NCI-H2029 treated with DMSO at 0.1 percent for 48 hours (cell line): ENCODE measurements around the gene GFRA3.

Experiments used
- DNase-seq: peaks from one replicate; lab custom pipeline; 2025; lab: John Stamatoyannopoulos, UW

Gene GFRA3

DNA sequence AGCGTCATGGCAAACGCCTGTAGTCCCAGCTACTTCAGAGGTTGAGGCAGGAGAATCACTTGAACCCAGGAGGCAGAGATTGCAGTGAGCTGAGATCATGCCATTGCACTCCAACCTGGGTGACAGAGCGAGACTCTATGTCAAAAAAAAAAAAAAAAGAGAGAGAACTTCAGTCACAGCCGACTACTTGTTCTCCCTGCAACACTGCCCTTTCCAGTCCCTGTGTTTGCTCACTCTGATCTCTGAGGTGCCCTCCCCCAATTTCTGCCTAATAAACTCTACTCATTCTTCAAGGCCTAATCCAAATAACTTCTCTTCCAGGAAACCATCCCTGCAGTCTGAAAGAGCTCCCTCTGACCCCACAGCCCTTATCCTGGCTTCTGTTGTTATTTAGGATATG, 28.1 kb downstream of the GFRA3 start:
- DNase-seq, result no peak

DNA sequence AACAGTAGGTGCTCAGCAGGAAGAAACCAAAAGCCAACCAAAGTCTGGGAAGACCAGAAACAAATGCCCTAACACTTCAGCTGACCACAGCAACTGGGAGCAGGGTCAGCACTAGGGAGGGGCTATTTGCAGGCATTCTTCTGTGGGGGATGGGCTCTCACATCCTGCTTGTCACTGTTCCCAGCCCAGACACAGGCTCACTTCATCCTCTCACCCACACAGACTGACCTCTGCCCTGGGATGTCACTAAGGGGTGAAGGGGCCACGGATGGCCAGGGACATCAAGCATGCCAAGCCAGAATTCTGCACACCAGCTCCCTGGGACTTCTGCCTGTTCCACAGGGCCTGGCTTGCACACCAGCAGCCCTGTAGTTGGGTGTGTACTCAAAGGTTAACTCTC, 28.7 kb downstream of the GFRA3 start:
- DNase-seq, result no peak

DNA sequence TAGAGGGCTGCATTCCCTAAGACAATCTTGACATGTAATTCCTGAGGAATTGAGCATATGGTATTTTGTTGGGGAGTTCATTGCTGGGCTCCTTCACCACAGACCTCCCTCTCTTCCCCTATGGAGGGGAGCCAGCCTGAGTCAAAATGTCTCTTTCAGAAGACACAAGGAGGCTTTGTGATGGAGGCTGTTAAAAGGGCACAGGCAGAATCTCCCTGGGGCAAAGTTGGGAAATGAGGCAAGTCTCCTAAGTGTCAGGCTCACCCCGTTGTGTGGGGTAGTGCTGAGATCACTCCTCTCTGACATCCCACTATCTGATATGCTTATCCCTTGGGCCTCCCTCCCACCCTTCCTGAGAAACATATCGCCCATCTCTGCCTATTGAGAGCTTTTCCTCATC, 30.6 kb downstream of the GFRA3 start:
- no peak for DNase-seq

DNA sequence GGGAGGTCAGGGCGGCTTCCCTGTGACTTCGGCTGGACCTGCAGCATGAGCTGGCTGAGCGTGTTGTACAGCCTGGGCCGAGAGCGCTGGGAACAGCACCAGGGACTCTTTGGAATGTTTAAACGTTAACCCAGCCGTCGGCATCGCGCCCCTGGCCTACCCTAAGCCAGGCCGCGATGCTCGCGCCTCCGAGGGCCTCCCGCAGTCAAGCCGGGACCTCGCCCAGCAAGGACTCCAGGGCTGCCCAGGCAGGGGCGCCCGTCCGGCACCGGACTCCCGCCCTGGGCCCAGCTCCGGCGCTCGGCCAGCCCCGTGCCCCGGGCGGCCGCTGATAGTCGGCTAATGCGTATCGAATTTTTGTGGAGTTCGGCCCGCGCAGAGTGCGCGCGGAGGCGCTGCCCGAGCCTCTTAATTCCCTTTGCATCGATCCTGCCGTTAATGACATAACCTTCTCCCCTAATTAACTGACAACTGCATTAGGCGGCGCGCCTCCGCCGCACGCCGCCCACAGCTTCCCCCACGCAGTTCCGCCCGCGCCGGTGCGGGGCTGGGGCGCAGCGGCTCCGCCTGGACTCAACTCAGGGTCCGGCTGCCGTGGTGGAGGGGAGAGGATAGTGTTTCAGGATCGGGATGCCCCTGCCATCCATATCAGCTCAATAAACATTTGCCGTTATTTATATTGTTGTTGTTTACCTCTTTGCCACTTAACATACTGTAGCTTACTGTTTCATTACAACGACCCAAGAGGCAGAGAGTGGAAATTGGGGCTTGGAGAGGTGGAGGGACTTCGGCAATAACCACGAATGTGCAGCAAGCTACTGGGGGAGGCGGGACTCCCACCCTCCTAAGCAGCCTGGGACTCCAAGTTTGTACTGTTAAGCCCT, 32.5 kb downstream of the GFRA3 start:
- no peak for DNase-seq

DNA sequence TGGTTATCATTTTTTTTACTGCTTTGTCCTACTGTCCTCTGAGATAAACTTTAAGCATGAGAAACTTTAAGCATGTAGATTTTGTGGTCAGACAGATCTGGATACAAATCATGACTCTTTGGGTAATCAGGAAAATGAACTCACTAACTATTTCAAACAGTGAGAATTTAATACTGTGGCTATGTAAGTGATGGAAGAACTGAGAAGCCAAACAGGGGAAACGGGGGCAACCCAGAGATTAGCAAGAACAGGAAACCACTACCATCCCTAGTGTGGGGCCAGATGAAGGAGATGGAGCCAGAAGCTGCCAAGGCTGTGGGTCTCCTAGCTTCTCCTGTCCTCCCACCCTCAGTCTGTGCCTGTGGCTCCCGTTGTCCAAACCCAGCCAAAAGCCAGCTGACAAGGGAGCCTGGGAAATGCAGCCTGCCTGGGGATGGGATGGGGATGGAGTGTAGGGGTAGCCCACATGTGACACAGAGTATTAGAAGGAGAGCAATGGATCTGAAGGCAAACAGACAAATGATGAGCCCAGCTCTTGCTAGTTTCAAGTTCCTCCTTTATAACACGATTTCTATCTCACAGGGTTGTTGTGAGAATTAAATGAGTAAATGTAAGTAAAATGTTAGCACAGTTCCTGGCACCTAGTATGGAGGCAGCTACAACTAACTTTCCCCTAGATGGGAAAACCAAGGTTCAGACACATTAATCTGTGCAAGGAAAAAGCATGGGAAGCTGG, 33.6 kb downstream of the GFRA3 start:
- DNase-seq, result no peak

DNA sequence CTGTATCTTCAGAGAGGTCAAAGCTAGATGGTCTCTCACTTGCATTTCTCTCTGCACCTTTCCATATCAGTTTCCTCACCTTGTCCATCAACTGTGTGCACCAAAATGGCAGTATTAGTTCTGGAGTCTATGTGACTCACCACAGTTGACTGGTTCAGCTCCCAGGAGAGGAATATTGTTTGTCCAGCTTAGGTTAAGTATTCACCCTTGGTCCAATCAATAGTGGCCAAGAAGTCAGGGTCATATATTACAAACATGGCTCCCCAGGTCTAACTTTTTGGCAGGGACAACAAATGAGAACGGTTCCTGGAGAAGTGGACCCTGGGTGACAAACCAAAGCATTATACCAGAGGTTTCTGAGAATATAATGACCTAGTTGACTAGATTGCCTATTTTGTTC, 36.4 kb downstream of the GFRA3 start:
- DNase-seq, result no peak

DNA sequence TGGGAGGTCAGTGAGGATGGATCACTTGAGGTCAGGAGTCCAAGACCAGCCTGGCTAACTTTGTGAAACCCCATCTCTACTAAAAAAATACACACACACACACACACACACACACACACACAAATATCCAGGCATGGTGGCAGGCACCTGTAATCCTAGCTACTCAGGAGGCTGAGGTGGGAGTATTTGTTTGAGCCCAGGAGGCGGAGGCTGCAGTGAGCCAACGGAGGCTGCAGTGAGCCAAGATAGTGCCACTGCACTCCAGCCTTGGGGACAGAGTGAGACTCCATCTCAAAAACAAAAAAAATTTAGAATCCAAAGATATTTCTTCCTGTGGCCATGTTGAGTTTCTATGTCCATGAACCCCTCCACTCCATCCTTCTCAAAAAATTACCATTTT, 39.8 kb downstream of the GFRA3 start:
- DNase-seq, result no peak

DNA sequence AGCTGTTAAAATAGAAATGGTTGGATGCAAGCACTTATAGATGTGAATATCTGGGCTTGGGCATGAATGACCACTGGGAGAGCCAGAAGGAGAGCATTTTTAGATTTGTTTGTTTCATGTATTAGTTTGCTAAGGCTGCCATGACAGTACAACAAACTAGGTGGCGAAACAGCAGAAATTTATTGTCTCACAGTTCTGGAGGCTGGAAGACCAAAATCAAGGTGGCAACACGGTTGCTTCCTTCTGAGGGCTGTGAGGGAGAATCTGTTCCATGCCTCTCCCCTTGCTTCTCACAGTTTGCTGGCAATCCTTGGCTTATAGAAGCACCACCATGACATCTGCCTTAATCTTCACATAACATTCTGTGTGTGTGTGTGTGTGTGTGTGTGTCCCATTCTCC, 41.1 kb downstream of the GFRA3 start:
- no peak for DNase-seq

DNA sequence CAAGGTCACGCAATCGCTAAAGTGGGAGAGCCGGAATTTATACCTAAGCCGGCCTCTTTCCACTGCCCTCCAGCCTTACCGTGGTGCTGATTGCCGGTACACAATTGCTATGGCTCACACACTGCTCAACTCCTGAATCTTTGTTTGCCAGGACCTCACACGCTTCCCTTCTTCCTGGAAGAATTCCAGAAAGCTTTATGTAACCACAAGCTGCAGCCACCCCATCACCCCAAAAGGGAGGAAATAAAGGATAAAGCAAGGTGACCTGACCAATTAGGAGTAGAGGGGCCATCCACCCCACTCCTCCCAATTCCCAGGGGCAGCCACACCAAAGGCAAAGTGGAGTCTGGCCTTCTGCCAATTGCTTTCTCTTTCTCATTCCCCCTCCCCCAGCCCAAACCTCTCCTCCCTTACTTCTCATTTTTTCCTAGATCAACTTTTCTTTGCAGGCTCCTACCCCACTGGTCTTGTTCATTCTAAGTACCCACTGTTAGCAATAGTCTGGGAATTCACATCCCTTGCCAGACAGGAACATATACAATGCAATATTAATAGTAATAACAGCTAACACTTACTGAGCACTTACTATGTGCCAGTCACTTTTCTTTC, 43.3 kb downstream of the GFRA3 start:
- peak; percentile 43 for DNase-seq

DNA sequence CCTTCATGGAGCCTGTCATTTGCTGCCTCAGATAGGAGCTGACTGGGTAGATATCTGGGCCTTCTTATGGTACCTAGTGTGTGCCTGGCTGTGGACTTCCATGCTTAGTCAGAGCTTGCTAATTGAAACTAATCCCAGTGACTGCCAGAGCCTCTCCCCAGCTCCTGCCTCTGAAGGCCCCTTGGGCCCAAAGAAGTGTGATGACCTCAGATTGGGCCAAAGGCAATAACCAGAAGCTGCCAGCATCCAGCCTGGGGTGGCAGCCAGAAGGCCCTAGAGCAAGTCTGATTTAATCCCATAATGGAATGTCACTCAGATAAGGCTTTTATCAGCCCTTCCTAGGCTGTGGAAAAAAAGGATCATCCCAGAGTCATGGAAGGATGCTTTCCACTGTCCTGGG, 44.2 kb downstream of the GFRA3 start:
- DNase-seq, result no peak

DNA sequence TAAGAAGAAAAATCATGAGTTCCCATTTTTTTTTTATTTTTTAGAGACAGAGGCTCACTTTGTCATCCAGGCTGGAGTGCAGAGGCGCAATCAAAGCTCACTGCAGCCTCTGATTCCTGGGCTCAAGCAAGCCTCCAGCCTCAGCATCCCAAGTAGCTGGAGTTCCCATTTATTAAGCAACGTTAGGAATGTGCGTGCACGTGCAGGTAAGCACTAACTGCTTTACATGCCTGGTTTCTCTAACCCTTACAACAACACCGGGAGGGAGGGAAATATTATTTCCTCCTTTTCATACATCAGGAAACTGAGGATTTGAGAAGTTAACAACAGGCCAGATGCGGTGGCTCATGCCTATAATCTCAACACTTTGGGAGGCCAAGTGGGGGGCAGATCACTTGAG, 45.0 kb downstream of the GFRA3 start:
- DNase-seq, result no peak

DNA sequence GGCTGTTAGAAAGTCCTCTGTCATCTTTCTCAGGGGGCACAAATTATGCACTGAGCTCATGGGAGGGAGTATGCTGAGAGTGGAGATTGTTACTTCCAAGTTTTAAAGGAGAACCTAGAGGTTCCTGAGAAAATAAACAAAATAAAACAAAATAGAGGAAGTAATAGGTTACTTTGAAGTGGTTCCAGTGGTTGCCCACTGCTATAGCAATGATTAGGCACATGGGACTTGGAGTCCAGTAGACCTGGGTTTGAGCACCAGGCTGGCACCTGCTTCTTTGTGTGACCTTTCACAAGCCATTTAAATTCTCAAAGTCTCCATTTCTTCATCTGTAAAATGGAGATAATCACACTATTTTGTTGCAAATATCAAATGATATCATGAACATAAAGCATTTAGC, 47.5 kb downstream of the GFRA3 start:
- no peak for DNase-seq

DNA sequence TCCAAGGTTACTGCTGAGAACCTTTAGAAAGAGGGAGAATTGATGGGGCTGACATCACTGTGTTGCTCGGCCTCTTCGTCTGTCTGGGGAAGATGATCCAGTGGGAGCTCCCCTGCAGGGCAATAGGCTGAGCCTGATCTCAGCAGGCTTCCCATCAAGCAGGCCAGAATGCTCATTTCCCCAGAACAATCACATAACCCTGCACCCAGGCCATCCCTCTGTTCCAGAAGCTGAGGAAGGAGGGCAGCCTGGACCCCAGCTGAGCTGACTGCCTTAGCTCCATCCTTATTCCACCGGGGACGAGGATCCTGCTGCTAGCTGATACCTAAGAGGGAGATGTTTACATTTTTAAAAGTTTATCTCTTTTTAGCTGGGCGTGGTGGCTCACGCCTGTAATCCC, 49.7 kb downstream of the GFRA3 start:
- no peak for DNase-seq

DNA sequence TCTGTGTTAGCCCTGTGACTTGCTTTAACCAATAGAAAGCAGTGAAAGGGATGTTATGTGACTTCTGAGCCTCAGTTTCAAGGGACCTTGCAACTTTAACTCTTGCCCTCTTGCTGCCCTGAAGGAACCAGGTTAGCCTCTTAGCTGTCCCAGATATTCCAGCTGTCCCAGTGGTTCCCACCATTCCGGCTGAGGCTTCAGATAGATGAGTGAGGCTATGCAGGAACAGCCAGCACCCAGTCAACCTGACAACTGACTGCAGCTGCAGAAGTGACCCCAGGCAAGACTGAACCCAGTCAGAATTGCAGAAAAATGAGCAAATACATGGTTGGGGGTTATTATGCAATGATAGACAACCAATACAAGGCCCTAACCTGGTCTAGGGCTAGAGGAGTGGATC, 50.9 kb downstream of the GFRA3 start:
- no peak for DNase-seq

DNA sequence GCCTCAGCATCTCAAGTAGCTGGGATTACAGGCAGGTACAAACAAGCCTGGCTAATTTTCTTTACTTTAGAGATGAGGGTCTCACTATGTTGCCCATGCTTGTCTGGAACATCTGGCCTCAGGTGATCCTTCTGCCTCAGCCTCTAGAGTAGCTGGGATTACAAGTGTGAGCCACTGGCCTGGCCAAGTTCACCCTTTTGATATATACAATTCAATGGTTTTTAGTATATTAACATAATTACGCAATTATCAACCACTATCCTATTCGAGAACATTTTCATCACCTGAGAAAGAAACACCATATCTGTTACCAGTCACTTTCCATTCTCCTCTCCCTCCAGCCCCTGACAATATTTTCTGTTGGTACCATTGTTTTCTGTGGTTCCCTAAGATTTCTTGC, 57.6 kb downstream of the GFRA3 start:
- DNase-seq, result no peak

DNA sequence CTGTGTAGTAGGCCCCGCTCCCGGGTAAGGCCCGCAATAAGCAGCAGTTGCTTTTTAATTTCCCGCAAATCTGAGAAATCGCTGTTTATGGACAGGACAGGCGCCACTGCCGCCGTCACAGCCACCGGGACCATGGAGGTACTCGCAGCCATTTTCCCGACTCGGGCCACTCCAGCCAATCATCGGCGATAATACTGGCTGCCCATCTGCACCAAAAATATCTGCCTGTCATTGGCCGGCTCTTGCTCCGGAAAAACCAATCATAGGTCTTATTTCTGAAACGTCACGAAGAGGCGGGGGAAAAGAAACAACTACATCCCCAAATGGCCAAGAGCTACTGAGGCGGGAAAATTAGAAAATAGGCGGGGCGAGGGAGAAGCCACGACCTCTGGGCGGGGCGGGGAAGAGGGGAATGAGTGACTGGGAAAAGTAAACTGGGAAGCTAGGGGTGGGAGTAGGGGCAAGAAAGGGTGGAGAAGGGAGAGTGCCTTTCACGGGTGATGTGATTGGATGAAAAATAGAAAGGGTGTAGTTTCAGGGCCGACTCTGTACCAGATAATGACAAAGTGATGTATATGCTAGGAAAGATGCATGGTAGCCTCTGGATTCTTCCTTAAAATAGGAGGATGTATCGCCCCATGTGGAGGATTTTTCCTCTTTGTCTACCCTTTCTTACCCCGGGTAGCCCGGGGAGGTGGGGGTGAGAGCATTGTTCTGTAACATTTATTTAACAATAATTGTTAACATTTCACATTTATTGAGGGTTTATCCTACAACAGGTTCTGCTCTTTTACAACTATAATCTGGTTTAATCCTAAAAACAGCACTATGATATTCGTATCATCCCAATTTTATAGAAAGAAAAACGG, 61.0 kb downstream of the GFRA3 start, which contains the start of gene CDC23:
CDC23 (minus strand) TSS at position 163 of the 869 bp plus-strand sequence; CDS start at position 152, 11 bp downstream.
- DNase-seq, result peak; percentile 96

DNA sequence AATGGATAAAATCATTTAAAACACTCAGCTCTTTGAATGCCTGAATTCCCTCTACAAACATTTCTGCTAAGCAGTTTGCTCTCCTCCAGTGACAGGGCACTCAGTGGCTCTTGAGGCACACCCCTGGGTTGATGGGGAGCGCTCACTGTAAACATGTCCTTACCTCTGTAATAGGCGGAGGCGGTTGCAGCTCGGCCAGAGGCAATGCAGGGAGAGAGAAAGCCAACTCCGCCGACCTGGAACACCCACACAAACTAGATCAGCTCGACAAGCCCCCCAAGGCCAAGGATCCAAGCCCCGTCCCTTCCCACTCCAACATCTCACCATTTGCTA, 61.6 kb downstream of the GFRA3 start:
- DNase-seq, result no peak

DNA sequence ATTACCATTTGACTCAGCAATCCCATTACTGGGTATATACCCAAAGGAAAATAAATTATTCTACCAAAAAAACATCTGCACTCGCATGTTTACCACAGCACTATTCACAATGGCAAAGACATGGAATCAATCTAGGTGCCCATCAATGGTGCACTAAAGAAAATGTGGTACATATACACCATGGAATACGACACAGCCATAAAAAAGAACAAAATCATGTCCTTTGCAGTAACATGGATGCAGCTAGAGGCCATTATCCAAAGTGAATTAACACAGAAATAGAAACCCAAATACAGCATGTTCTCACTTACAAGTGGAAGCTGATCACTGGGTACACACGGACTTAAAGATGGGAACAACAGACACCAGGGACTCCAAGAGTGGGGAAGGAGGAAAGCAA, 63.4 kb downstream of the GFRA3 start:
- no peak for DNase-seq
